ENCODE results near the gene BUD13. TPM values are rescaled to one million over a fixed set of nuclear protein-coding genes. Genes with fewer than 3 reads are reported as not detected.

Gene BUD13
- total and polyA plus RNA-seq, 2 experiments from 2014 or later, result 17.0 to 24.8 TPM

DNA sequence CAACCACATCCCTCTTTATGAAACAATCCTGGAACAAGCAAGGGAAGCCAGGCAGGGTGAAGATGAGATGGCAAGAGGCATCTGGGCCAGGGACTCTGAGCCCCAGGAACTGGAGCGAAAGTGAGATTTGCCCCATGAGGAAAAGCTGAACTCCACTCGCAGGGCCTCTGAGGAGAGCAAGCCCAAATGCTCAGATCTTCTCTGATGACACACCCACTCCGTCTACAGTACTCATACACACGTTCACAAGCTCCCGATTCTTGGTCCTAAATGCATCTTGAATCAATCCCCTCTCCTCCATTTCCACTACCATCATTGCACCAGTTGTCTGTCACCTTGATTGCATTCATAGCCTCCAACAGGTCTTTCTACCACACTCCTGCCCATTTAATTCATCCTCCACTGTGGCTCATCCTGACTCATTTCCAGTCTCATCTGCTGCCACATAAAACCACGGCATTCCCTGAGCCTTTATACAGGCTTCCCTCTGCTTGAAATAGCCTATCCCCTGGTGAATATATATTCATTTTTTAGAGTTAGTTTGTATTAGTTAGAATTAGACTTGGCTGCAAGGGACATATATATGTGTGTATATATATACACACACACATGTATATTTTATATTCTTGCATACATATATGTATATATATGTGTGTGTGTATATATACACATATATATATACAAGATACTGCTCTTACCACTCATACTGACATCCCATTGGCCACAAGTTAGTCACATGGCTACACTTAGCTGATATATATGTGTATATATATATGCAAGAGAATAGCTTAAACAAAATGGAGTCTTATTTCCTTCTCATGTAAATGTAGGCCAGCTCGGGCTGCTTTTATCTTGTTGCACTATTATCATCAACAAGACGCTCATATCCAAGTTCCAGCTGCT, 20.3 kb upstream of the BUD13 start (continued):
- TF ChIP-seq JUNB (IDR thresholded peaks at IDR 0.05; ENCODE audit: unreplicated experiment) (no peak), POLR2AphosphoS5 (IDR thresholded peaks at IDR 0.05; ENCODE audit: low read depth) (no peak), ZNF114 (CRISPR knock-in tag; IDR thresholded peaks at IDR 0.05) (no peak), NANOG (IDR thresholded peaks at IDR 0.05; ENCODE audit: borderline replicate concordance) (no peak), STAT1 (IDR thresholded peaks at IDR 0.05; ENCODE audit: unreplicated experiment) (no peak)

DNA sequence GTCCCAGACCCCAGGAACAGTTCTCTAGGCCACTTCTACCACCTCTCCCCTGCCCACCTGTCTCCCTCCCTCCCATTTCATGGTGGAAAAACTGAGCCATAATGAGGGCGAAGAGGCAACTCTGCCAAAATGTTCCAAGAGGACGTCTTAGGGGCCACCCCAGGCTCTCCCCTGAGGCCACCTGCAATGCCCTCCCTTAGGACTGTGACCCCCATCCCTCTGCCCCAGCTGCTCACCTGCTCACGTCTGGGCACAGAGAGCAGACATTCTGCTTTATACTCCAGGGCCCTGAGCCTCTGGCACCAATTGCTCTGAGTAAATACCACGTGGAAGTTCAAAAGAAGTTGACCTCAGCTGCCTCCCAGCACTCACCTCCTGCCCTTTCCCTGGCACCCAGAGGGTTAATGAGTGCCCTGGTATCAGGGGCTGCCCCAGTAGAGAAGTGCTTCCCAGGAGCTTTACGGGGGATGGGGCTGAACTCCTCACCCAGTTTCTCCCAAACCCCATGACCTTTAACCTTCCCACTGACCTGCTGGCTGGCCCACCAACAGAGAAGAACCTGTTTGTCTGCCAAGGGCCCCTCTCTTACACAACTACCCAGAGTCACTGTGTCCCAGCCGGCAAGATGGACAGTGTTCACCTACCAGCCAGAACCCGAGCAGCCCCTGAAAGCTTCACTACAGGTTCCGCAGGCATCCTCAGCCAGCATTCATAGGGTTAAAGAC, 19.5 kb upstream of the BUD13 start:
- ATAC-seq (no peak), DNase-seq (ENCODE audit: low spot score) (no peak)
- H3F3A ChIP-seq (replicated peaks; ENCODE audit: low read depth), result 0 out of 2 replicates have a peak, but pooled peaks cover 2% of the 10 kb centered on the region
- Mint-ChIP-seq H3K36me3 (ENCODE audit: low read depth) (peaks cover under 1% of the 10 kb centered on the region; the same call in 2 of the 3 replicates), H3K4me1 (peaks cover 19% of the 10 kb centered on the region), H3K4me3 (no peak overlapping the region), H3K27ac (no peak overlapping the region), H3K27me3 (ENCODE audit: insufficient read depth, low read depth, poor library complexity) (peaks cover 10% of the 10 kb centered on the region), H3K9me3 (no peaks in the 10 kb centered on the region)
- no peak overlapping the region for H3K27ac ChIP-seq (ENCODE audit: low read depth)
- H4K20me1 ChIP-seq (replicated peaks; ENCODE audit: insufficient read depth), result no peaks in the 10 kb centered on the region
- no peaks in the 10 kb centered on the region for H3K27me3 ChIP-seq (ENCODE audit: insufficient read depth)
- peaks cover 6% of the 10 kb centered on the region; the same call in 1 of the 2 replicates for H3K9me2 ChIP-seq (ENCODE audit: insufficient read depth)
- H3K4me1 ChIP-seq (ENCODE audit: insufficient read depth), result peaks cover 5% of the 10 kb centered on the region
- H2AFZ ChIP-seq, result peak overlapping the region; percentile 38; the same call in 1 of the 2 replicates
- no peak overlapping the region for H3K4me3 ChIP-seq
- H3K4me2 ChIP-seq, result no peak overlapping the region
- H3K79me2 ChIP-seq (replicated peaks; ENCODE audit: insufficient read depth), result peaks cover 4% of the 10 kb centered on the region
- no peaks in the 10 kb centered on the region for H3K36me3 ChIP-seq (ENCODE audit: insufficient read depth)
- no peak for TF ChIP-seq NANOG (IDR thresholded peaks at IDR 0.05; ENCODE audit: borderline replicate concordance)
- no peak for TF ChIP-seq ZNF331 (CRISPR knock-in tag; IDR thresholded peaks at IDR 0.05; ENCODE audit: low read depth)
- TF ChIP-seq POLR2AphosphoS5 (IDR thresholded peaks at IDR 0.05; ENCODE audit: low read depth), result no peak
- TF ChIP-seq EZH2phosphoT487 (IDR thresholded peaks at IDR 0.05; ENCODE audit: unreplicated experiment), result no peak
- TF ChIP-seq CREB1 (CRISPR knock-in tag; IDR thresholded peaks at IDR 0.05; ENCODE audit: low read depth), result no peak
- TF ChIP-seq REST (IDR thresholded peaks at IDR 0.05; ENCODE audit: unreplicated experiment), result no peak
- TF ChIP-seq JUNB (IDR thresholded peaks at IDR 0.05; ENCODE audit: unreplicated experiment), result no peak
- TF ChIP-seq, protein P1, sequence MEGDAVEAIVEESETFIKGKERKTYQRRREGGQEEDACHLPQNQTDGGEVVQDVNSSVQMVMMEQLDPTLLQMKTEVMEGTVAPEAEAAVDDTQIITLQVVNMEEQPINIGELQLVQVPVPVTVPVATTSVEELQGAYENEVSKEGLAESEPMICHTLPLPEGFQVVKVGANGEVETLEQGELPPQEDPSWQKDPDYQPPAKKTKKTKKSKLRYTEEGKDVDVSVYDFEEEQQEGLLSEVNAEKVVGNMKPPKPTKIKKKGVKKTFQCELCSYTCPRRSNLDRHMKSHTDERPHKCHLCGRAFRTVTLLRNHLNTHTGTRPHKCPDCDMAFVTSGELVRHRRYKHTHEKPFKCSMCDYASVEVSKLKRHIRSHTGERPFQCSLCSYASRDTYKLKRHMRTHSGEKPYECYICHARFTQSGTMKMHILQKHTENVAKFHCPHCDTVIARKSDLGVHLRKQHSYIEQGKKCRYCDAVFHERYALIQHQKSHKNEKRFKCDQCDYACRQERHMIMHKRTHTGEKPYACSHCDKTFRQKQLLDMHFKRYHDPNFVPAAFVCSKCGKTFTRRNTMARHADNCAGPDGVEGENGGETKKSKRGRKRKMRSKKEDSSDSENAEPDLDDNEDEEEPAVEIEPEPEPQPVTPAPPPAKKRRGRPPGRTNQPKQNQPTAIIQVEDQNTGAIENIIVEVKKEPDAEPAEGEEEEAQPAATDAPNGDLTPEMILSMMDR (conservative IDR thresholded peaks at IDR 0.05; ENCODE audit: low read depth in 2 of 2), result no peak
- TF ChIP-seq, protein P2, sequence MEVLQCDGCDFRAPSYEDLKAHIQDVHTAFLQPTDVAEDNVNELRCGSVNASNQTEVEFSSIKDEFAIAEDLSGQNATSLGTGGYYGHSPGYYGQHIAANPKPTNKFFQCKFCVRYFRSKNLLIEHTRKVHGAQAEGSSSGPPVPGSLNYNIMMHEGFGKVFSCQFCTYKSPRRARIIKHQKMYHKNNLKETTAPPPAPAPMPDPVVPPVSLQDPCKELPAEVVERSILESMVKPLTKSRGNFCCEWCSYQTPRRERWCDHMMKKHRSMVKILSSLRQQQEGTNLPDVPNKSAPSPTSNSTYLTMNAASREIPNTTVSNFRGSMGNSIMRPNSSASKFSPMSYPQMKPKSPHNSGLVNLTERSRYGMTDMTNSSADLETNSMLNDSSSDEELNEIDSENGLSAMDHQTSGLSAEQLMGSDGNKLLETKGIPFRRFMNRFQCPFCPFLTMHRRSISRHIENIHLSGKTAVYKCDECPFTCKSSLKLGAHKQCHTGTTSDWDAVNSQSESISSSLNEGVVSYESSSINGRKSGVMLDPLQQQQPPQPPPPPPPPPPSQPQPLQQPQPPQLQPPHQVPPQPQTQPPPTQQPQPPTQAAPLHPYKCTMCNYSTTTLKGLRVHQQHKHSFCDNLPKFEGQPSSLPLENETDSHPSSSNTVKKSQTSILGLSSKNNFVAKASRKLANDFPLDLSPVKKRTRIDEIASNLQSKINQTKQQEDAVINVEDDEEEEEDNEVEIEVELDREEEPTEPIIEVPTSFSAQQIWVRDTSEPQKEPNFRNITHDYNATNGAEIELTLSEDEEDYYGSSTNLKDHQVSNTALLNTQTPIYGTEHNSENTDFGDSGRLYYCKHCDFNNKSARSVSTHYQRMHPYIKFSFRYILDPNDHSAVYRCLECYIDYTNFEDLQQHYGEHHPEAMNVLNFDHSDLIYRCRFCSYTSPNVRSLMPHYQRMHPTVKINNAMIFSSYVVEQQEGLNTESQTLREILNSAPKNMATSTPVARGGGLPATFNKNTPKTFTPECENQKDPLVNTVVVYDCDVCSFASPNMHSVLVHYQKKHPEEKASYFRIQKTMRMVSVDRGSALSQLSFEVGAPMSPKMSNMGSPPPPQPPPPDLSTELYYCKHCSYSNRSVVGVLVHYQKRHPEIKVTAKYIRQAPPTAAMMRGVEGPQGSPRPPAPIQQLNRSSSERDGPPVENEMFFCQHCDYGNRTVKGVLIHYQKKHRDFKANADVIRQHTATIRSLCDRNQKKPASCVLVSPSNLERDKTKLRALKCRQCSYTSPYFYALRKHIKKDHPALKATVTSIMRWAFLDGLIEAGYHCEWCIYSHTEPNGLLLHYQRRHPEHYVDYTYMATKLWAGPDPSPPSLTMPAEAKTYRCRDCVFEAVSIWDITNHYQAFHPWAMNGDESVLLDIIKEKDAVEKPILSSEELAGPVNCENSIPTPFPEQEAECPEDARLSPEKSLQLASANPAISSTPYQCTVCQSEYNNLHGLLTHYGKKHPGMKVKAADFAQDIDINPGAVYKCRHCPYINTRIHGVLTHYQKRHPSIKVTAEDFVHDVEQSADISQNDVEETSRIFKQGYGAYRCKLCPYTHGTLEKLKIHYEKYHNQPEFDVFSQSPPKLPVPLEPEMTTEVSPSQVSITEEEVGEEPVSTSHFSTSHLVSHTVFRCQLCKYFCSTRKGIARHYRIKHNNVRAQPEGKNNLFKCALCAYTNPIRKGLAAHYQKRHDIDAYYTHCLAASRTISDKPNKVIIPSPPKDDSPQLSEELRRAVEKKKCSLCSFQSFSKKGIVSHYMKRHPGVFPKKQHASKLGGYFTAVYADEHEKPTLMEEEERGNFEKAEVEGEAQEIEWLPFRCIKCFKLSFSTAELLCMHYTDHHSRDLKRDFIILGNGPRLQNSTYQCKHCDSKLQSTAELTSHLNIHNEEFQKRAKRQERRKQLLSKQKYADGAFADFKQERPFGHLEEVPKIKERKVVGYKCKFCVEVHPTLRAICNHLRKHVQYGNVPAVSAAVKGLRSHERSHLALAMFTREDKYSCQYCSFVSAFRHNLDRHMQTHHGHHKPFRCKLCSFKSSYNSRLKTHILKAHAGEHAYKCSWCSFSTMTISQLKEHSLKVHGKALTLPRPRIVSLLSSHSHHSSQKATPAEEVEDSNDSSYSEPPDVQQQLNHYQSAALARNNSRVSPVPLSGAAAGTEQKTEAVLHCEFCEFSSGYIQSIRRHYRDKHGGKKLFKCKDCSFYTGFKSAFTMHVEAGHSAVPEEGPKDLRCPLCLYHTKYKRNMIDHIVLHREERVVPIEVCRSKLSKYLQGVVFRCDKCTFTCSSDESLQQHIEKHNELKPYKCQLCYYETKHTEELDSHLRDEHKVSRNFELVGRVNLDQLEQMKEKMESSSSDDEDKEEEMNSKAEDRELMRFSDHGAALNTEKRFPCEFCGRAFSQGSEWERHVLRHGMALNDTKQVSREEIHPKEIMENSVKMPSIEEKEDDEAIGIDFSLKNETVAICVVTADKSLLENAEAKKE (CRISPR knock-in tag; IDR thresholded peaks at IDR 0.05), result no peak
- TF ChIP-seq ZNF114 (CRISPR knock-in tag; IDR thresholded peaks at IDR 0.05), result no peak
